Spleen (tissue), 7 donors: ENCODE data around the gene CA10.

Experiments
- POLR2A ChIP-seq, 3 donors: fragments of 450-650 bp; IDR thresholded peaks; one replicate each; pipeline ENCODE4 v1.5.1; 2017; ENCODE audit warnings: antibody characterized with exemption in 3 of 3, mild to moderate bottlenecking in 1 of 3
- TF ChIP-seq, protein P1 (sequence below), 11 experiments: fragments of 200-600 bp in 7 of 11; fragments of 450-650 bp in 4 of 11; sonication (generic) in 4 of 11; IDR thresholded peaks in 8 of 11; conservative IDR thresholded peaks in 3 of 11; 1 replicate in 7 of 11; 2 replicates in 4 of 11; pipeline versions ENCODE4 v1.4.0 to v1.8.0; 2016 to 2021; ENCODE audit warnings: antibody characterized with exemption in 11 of 11, inconsistent platforms in 4 of 11, mild to moderate bottlenecking in 1 of 11
- donor health status: DM: no; HTN: no; CAD: no; lungs with moderate emphysema.
- donor health status: DM: no; HTN: no; CAD: no.
- donor health status: DM: no; HTN: no; CAD: no.

GRCh38 chr17:51751072-51751471 is 407.4 kb downstream of the CA10 start:
- no peak for TF ChIP-seq POLR2A (IDR thresholded peaks at IDR 0.05)
- TF ChIP-seq, protein P1, sequence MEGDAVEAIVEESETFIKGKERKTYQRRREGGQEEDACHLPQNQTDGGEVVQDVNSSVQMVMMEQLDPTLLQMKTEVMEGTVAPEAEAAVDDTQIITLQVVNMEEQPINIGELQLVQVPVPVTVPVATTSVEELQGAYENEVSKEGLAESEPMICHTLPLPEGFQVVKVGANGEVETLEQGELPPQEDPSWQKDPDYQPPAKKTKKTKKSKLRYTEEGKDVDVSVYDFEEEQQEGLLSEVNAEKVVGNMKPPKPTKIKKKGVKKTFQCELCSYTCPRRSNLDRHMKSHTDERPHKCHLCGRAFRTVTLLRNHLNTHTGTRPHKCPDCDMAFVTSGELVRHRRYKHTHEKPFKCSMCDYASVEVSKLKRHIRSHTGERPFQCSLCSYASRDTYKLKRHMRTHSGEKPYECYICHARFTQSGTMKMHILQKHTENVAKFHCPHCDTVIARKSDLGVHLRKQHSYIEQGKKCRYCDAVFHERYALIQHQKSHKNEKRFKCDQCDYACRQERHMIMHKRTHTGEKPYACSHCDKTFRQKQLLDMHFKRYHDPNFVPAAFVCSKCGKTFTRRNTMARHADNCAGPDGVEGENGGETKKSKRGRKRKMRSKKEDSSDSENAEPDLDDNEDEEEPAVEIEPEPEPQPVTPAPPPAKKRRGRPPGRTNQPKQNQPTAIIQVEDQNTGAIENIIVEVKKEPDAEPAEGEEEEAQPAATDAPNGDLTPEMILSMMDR (IDR thresholded peaks at IDR 0.05 in 8 of 11, conservative IDR thresholded peaks at IDR 0.05 in 3 of 11) = no peak
